Hematopoietic multipotent progenitor cell treated with erythropoietin and hydrocortisone succinate and interleukin-3 and kit ligand, for 17 days (in vitro differentiated cells): ENCODE results near the gene NOTUM.

Experiments used
- DNase-seq: peaks from one replicate; pipeline ENCODE4 v3.0.0-alpha.2; 2015; ENCODE audit warnings: low spot score

The NOTUM gene

DNA sequence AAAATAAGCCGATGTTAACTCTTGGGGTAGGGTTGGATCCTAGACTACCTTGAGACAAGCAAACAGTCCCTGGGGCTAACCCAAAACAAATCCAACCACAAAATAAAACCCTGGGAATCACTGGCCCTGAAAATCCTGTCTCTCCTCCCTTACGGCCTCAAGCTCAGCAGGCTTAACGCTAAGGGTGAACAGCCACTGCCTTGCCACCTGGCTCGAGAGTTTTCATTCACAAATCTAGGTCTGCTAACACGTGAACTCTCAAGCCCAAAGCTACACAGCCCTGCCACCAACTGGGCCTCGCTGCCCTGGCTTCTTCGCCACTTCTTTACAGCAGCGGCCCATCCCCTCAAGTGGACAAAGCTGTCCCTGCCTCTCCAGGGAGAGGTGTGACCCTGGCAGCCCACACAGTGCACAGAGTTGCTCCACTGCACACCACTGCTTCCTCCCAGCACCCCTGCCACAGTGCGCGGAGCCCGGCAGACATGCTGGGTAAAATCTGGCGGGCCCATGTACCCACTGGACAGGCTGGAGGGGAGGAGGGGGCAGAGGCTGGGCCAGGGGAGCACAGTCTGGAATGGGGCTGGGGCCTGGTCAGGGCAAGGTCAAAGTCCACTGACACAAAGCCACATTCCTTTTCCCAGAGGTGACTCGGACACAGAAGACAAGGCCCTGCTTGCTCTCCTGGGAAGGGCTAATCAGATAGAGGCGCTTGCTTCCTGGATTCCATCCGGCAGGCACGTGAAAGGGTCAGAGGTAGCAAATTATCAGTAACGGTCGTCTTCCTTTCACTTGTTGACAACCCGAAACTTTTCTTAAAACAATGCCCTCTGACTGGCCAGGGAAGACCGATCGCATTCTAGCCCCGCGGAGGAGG, 50.8 kb downstream of the NOTUM start:
- DNase-seq: peak; percentile 25

DNA sequence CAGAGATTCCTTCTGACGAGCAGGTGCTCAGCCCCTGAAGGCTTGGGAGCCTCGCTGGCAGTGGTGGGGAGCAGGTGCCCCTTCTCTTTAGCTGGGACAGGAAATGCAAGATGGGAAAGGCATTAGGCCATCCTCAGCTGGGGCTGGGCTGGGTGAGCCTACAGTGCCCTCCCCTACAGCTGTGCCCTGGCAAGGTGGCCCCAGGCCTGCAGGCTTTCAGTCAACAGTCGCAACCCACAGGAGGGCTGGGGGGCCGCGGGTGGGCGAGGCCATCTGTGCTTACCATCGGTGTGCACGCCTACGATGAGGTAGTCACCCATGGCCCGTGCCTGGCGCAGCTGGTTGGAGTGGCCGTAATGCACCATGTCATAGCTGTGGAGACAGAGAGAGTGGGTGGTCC, 51.8 kb downstream of the NOTUM start:
- DNase-seq: no peak

DNA sequence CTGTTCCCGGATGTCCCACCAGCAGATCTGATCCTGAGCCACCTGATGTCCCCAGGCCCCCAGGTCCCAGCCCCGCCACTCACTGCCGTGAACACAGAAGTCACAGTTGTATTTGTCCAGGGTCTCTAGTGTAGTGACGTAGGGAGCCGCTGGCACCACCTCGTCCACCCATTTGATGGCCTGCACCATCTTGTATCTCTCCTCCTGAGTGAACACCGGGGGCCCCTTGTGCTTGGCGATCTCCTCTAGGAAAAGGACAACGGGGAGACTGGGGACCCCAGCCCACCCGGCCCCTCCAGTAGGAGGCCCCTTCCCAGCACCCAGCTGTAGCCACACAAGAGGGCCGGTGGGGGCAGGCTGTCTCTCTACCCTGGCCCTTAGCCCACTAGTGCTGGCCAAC, 52.2 kb downstream of the NOTUM start:
- DNase-seq: no peak

DNA sequence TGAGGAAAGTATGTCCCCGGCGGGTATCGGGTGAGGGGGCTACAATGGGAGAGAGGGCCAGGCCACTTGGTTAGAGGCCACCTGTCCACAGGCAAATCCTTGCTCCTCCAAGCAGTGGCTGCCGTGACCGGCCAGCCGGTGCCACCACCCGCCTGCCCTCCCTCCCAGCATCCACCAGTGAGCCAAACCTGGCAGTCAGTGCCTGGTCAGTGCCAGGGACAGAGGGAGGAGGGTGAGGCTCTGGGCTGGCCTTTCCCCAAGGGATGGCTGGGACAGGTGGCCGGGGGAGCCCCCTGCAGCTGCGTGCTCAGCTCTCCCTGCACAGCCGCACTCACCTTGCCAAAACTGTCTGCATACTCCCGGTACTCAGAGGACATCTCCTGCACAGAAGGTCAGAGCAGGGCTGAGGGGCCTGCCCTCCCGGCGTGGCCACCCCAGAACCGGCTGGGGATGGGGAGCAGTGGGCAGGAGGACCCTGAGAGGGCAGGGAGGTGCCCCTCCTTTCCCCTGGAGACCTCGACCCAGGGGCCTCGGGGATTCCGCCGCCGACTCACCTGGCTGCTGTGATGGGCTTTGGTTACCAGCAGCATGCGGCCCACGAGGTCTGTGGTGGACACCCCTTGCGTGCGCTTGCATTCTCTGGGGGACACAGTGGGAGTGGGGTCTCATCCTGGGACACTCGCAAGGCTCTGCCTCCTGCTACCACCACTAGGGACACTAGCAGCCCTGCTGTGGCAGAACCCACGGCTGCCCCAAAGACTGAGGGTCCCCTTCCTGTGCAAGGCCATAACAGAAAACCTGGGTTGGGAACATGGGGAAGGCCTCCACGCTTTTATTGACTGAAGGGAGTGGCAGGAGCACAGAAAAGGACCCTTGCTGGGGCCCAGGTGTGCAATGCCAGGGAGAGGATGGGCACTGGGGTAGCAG, 53.5 kb downstream of the NOTUM start:
- no peak for DNase-seq

DNA sequence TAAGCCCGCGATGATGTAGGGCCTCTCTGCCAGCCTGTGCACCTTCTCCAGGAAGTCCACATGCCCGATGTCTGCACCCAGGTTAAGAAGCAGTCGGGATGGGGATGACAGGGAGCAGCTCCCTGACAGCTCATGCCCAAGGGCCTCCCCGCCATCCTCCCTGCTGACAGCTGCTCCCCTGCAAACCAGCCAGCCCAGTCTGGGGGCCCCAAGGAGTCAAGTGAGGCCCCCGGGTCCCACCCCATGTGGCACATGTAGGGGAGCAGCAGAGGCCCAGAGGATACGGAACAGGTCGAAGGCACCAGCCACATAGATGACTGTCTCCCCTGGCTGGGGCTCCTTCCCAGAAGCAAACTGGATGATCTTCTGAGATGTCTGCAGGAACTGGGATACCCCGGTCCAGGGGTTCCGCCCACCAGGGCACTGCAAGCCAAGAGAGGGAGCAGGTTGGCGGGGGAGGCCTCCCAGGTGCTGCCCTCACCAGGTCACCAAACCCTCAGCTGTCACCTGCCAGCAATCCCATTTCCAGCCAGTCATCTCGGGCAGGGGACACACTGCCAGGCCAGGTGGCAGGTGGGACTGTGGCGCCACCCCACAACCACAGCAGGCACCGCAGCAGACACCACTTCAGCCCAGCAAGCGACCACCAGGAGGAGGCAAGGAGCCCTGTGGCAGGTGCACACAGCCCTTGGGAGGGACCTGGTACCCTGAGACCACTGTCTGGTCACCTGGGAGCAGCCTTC, 54.3 kb downstream of the NOTUM start:
- peak; percentile 26 for DNase-seq

DNA sequence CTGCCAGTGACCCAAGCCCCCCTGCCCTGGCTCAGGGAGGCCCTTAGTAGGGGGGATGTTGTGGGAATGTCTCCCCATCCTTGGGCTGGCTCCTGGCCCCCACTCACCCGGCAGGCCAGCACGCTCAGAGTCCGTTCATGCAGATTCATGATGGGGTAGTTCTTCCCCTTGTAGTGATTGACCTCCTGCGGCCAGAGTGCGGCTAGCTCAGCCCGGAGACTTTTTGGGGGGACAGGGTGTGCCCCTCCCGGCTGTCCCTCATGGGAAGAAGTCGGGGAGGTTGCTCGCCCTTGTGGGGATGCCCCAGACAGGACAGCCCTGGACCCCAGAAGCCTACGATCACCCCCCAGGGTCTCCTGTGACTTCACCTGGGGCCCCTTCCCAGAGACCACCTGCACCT, 55.0 kb downstream of the NOTUM start:
- no peak for DNase-seq

DNA sequence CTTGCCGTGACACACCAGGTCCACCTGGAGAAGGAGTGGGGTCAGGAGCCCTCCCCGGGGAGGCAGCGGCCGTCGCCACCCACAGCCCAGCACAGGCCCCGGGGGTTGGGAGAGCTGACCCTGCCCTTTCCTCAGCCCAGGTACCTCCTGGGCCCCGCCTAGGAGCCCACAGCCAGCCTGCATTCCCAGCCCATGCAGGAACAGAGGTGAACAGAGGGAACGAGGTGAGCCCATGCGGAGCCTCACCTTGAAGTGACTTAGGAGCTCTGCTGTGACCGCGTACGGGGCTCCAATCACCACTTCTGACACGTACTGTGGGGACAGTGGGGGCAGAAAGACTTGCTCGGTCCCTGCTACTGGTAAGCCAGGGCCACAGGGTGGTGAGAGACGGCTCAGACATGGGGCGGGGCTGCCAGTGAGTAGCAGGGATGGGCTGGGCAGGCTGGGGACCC, 55.5 kb downstream of the NOTUM start:
- DNase-seq: no peak

DNA sequence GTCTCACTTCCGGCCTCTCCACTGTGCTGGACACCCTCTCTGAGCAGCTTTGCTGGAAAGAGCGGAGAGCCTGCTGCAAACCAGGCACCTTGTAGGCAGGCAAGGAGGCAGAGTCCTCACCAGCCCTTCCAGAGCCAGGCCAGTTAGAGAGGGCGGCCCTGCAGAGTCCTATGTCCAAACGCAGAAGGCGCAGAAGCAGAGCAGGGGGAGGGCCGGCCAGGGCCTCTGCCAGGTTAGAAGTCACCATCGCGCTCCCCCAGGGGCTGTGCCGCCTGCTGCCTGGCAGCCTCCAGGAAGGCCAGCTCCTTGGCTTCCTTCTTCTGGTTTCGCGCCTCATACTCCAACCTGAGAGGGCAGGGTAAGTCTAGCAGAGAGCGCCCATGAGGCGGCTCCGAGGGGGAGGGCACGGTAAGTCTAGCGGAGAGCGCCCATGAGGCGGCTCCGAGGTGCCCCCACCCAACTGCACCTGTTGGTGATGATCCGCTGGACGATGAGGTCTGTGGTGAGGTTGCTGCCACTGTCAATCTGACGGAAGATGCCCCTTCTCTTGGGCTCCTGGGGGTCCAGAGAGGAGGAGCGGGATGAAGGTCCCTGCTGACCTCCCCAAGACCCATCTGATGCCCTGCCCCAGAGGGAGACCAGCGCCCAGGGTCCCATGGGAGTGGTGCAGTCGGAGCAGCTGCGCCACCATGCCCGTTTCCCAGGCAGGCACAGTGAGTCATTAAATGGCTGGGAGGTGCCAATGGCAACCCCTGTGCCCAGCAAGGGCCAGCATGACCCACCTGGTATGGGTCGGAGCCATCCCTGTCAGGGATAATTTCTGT, 56.2 kb downstream of the NOTUM start:
- DNase-seq: no peak

DNA sequence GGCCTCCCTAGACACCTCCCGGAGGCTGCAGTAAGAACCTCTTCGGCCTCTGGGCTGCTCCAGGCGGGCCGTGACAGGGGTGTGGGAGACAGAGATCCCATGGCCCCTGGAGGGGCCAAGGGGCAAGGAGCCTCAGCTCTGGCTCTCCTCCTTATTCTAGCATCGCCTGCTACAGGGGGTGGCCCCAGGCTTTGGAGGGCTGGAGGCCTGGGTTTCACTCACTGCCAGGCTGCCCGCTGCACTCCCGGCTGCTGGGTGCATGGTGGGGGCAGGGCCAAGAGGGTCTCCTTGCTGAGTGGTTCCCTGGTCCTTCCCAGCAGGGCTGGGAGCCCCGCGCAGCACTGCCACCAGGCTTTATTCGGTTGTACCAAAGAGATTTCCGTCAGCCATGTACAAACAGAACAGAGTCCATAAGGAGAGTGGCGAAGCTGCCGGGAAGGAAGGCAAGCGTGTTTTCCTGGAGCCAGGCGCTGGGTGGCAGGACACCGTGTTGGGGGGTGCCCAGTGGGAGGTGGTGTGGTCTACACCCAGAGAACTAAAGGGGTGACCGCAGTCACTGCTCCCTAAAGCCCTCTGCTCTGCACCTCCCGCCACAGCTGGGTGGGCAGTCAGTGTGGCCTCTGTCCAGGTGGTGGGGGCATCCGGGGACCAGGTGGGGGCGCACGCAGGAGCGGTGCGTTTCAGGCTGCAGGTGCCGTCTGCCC, 56.9 kb downstream of the NOTUM start:
- no peak for DNase-seq

DNA sequence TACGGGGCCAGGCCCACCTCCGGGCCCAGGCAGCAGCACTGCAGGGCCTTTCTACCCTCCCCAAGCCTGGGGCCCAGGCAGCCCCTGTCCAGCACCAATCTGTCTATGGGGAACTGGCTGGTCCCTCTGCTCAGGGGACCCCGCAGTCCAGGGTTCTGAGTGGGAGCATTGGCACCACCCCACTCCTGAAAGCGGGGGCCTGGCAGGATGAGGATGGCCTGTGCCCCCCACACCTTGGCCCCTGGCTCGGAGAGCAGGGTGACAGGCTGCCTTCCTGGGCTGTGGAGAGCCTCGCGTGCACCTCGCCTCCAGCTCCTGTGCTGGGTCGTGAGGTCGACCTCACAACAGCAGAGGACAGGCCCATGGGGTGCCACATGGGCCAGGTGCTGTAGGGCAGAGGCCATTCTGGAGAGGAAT, 57.6 kb downstream of the NOTUM start:
- DNase-seq: no peak

DNA sequence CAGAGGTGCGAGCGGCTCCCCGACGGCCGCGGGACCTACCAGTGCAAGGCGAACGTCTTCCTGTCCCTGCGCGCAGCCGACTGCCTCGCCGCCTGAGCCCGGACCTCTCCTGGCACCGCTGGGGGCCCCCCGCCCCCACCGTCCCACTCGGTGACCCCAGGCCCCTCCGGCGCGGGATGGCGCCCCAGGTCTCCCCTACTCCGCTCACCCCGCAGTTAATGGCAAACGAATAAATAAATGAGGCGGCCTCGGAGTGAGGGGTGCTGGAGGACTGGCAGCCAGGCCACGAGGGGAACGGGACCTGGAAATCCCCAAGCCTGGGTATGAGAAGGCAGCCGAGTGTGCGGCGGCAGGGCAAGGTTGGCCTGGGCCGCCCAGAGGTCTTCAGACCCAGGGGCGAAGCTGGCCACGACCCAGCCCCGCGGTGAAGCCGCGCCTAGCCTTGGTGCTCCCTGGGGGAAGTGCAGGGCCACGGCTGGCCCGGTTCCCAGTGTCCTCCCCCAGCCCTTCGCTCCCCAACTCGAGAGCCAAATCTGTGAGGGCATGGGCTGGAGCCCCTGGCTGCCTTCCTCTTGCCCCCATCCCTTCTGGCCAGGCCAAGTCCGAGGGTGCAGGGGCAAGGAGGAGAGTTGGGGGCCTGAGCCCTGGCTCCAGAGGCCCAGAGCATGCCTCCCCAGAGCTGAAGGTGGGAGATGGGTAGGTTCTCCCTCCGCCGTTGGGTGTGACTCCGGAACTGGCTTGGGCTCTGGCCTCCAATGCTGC, 58.2 kb downstream of the NOTUM start:
- DNase-seq: no peak
